ENCODE results near the gene DLEU7. TPM values are rescaled to one million over a fixed set of nuclear protein-coding genes. Genes with fewer than 3 reads are reported as not detected.

The DLEU7 gene
- total RNA-seq, 1 experiment from 2014 or later, result 1.5 TPM

DNA sequence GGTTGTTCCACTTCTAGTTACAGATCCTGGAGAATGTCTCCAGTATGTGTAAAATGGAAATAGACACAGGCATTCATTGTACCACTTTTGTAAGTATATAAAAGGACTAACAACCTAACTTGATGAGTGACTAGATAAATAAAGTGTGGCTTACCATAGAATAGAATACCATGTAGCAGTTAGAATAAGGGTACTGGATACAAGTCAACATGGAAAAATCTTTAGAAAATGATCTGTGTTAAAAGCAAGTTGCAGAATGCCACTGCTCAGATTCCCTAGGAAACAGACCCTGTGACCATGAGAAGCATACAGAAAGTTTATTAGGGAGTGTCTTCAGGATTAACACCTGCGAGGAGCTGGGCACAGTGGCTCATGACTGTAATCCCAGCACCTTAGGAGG, 40.2 kb upstream of the DLEU7 start:
- H3K27ac ChIP-seq (ENCODE audit: insufficient read length, low read depth, low read length), result no peak overlapping the region
- H4K20me1 ChIP-seq (ENCODE audit: control insufficient read depth, insufficient read depth, insufficient read length), result no peaks in the 10 kb centered on the region
- H3K4me2 ChIP-seq (ENCODE audit: insufficient read depth, insufficient read length, low read length), result no peak overlapping the region
- no peak overlapping the region for H4K91ac ChIP-seq (ENCODE audit: insufficient read length, low read depth, low read length)
- H2AFZ ChIP-seq (ENCODE audit: low read length), result no peak overlapping the region
- H2BK120ac ChIP-seq (ENCODE audit: low read depth, low read length, poor library complexity, severe bottlenecking), result no peak overlapping the region
- H3K79me1 ChIP-seq (ENCODE audit: insufficient read depth, low read depth, low read length, poor library complexity, severe bottlenecking), result no peaks in the 10 kb centered on the region
- no peak overlapping the region for H3K9ac ChIP-seq (ENCODE audit: extremely low read depth, insufficient read length, low read length)
- no peak overlapping the region for H2BK5ac ChIP-seq (ENCODE audit: insufficient read length, low read length)
- no peak overlapping the region for H4K8ac ChIP-seq (replicated peaks; ENCODE audit: insufficient read length, low read depth, low read length)
- no peak overlapping the region for H2AK5ac ChIP-seq (ENCODE audit: insufficient read length, low read length)
- no peak overlapping the region for H2BK15ac ChIP-seq (ENCODE audit: low read depth, low read length)
- Mint-ChIP-seq H3K27me3 (ENCODE audit: low read depth) (no peaks in the 10 kb centered on the region; the same call in 1 of the 2 replicates), H3K36me3 (ENCODE audit: insufficient read depth in 1 of 3, low read depth in 3 of 3) (peaks cover 0 to 3% (median 0%) of the 10 kb centered on the region in 3 experiments; a peak in 2 of 7 replicates), H3K4me1 (0 out of 4 replicates have a peak, but pooled peaks cover 0 to 2% of the 10 kb centered on the region in 2 experiments), H3K9me3 (no peaks in the 10 kb centered on the region), H3K4me3 (no peak overlapping the region), H3K27ac (no peak overlapping the region)
- H3K18ac ChIP-seq (ENCODE audit: insufficient read length, low read depth, low read length), result no peak overlapping the region
- no peaks in the 10 kb centered on the region for H3K9me3 ChIP-seq (ENCODE audit: control insufficient read depth, low read depth, low read length)
- no peaks in the 10 kb centered on the region for H3K27me3 ChIP-seq (ENCODE audit: insufficient read depth, low read length)
- H3K4me1 ChIP-seq (ENCODE audit: insufficient read depth, low read length), result no peaks in the 10 kb centered on the region
- WGBS (ENCODE audit: extremely low coverage, insufficient read length, low lambda C conversion rate), result no CpG with 5 or more reads among the region's 1 CpG
- no peak overlapping the region for H3K14ac ChIP-seq (ENCODE audit: insufficient read depth, low read length)
- TF ChIP-seq, protein P1, sequence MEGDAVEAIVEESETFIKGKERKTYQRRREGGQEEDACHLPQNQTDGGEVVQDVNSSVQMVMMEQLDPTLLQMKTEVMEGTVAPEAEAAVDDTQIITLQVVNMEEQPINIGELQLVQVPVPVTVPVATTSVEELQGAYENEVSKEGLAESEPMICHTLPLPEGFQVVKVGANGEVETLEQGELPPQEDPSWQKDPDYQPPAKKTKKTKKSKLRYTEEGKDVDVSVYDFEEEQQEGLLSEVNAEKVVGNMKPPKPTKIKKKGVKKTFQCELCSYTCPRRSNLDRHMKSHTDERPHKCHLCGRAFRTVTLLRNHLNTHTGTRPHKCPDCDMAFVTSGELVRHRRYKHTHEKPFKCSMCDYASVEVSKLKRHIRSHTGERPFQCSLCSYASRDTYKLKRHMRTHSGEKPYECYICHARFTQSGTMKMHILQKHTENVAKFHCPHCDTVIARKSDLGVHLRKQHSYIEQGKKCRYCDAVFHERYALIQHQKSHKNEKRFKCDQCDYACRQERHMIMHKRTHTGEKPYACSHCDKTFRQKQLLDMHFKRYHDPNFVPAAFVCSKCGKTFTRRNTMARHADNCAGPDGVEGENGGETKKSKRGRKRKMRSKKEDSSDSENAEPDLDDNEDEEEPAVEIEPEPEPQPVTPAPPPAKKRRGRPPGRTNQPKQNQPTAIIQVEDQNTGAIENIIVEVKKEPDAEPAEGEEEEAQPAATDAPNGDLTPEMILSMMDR (conservative IDR thresholded peaks at IDR 0.05), result no peak
- H3K23ac ChIP-seq (ENCODE audit: insufficient read length, low read depth, low read length), result no peak overlapping the region
- H3K4ac ChIP-seq (ENCODE audit: low read depth, low read length), result no peak overlapping the region
- no peak overlapping the region for H4K5ac ChIP-seq (ENCODE audit: insufficient read length, low read depth, low read length)
- no peak overlapping the region for H3T11ph ChIP-seq (ENCODE audit: low read length)
- no peaks in the 10 kb centered on the region for H3K23me2 ChIP-seq (ENCODE audit: insufficient read length, low read depth, low read length, poor library complexity, severe bottlenecking)
- H2BK12ac ChIP-seq (ENCODE audit: insufficient read length, low read depth, low read length), result no peak overlapping the region
- no peaks in the 10 kb centered on the region for H3K79me2 ChIP-seq (ENCODE audit: insufficient read depth, low read length)
- H2BK20ac ChIP-seq (ENCODE audit: low read depth, low read length, poor library complexity, severe bottlenecking), result no peak overlapping the region
- DNase-seq, result no peak
- H3K56ac ChIP-seq (ENCODE audit: insufficient read length, low read depth, low read length), result no peak overlapping the region

All from H9 (cell line).